BJ (cell line): ENCODE measurements around the gene TANK. TPM values are rescaled to one million over a fixed set of nuclear protein-coding genes. Genes with fewer than 3 reads are reported as not detected.

Experiments used
- CTCF ChIA-PET: fragments of 350-600 bp; formaldehyde crosslinking; extraction: SDS; loops from one replicate; lab custom pipeline; 2021; ENCODE audit warnings: antibody characterized with exemption, inconsistent platforms; lab: Yijun Ruan, JAX
- POLR2A ChIA-PET: fragments of 300-600 bp; sonication (Branson Sonifier 250); formaldehyde crosslinking; extraction: SDS; loops from one replicate; lab custom pipeline; 2021; ENCODE audit warnings: antibody characterized with exemption; lab: Charles Lee
- DNase-seq: peaks from one replicate; pipeline ENCODE4 v3.0.0-alpha.2; 2011; ENCODE audit warnings: low read depth
- H3K27me3 ChIP-seq: 2 replicates; pipeline ENCODE4 v1.6.0; 2011; ENCODE audit warnings: low read length; ENCODE audit not compliant: control insufficient read depth, insufficient read depth
- H3K36me3 ChIP-seq: 2 replicates; pipeline ENCODE4 v1.5.1; 2011; ENCODE audit warnings: low read length; ENCODE audit not compliant: control insufficient read depth, insufficient read depth
- H3K4me3 ChIP-seq: 2 replicates; pipeline ENCODE4 v1.5.1; 2011; ENCODE audit warnings: low read depth, mild to moderate bottlenecking, control low read depth, low read length
- polyA plus RNA-seq: library from polyadenylated mRNA; depleted of rRNA; stranded (reverse); fragments of >200 nt; gene quantifications from 2 replicates; pipeline ENCODE4 v1.2.3, GENCODE V29; 2011
- TF ChIP-seq, protein P1 (sequence below): IDR thresholded peaks from 2 replicates; pipeline ENCODE4 v1.5.1; 2011; ENCODE audit warnings: low read depth, mild to moderate bottlenecking, control low read depth, inconsistent platforms, low read length, moderate library complexity; ENCODE audit not compliant: insufficient read depth

Gene TANK
- polyA plus RNA-seq, 1 experiment: 29.8 TPM

DNA sequence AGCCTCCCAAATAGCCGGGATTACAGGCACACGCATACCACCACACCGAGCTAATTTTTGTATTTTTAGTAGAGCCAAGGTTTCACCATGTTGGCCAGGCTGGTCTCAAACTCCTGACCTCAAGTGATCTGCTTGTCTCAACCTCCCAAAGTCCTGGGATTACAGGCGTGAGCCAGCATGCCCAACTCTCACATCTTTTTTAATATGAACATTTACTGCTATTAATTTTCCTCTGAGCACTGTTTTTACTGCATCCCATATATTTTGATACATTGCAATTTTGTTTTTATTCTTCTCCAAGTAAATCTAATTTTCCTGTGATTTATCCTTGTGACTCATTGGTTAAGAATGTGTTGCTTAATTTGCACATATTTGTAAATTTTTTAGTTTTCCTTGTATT is 9.5 kb upstream of the TANK start:
- POLR2A ChIA-PET: no interaction called here
- TF ChIP-seq, protein P1, sequence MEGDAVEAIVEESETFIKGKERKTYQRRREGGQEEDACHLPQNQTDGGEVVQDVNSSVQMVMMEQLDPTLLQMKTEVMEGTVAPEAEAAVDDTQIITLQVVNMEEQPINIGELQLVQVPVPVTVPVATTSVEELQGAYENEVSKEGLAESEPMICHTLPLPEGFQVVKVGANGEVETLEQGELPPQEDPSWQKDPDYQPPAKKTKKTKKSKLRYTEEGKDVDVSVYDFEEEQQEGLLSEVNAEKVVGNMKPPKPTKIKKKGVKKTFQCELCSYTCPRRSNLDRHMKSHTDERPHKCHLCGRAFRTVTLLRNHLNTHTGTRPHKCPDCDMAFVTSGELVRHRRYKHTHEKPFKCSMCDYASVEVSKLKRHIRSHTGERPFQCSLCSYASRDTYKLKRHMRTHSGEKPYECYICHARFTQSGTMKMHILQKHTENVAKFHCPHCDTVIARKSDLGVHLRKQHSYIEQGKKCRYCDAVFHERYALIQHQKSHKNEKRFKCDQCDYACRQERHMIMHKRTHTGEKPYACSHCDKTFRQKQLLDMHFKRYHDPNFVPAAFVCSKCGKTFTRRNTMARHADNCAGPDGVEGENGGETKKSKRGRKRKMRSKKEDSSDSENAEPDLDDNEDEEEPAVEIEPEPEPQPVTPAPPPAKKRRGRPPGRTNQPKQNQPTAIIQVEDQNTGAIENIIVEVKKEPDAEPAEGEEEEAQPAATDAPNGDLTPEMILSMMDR: no peak
- no peaks in the 10 kb centered on the region for H3K36me3 ChIP-seq

GRCh38 chr2:161152302-161152701 is 7.9 kb upstream of the TANK start:
- ChIA-PET POLR2A (no interaction called here), CTCF (interaction anchor here (0.9 kb wide), 1 partner anchor 26 kb away, joined by 3 read pairs; no protein-coding TSS in a partner anchor)
- TF ChIP-seq, protein P1: no peak
- H3K27me3 ChIP-seq: no peaks in the 10 kb centered on the region
- H3K4me3 ChIP-seq: no peak overlapping the region
- no peaks in the 10 kb centered on the region for H3K36me3 ChIP-seq
- no peak for DNase-seq

More for the DNA sequence above, 9.5 kb upstream of the TANK start:
- no peak overlapping the region for H3K4me3 ChIP-seq
- CTCF ChIA-PET: no interaction called here
- DNase-seq: no peak
- H3K27me3 ChIP-seq: no peaks in the 10 kb centered on the region

- Histone ChIP-seq H3K36me3 (peaks cover 2% of the 10 kb centered on the region; the same call in 1 of the 2 replicates), H3K4me3 (no peak overlapping the region), H3K27me3 (no peaks in the 10 kb centered on the region)
- ChIA-PET CTCF (no interaction called here), POLR2A (no interaction called here)
- no peak for DNase-seq
- TF ChIP-seq, protein P1: no peak
Measured at GRCh38 chr2:161158882-161159281, 1.3 kb upstream of the TANK start.

DNA sequence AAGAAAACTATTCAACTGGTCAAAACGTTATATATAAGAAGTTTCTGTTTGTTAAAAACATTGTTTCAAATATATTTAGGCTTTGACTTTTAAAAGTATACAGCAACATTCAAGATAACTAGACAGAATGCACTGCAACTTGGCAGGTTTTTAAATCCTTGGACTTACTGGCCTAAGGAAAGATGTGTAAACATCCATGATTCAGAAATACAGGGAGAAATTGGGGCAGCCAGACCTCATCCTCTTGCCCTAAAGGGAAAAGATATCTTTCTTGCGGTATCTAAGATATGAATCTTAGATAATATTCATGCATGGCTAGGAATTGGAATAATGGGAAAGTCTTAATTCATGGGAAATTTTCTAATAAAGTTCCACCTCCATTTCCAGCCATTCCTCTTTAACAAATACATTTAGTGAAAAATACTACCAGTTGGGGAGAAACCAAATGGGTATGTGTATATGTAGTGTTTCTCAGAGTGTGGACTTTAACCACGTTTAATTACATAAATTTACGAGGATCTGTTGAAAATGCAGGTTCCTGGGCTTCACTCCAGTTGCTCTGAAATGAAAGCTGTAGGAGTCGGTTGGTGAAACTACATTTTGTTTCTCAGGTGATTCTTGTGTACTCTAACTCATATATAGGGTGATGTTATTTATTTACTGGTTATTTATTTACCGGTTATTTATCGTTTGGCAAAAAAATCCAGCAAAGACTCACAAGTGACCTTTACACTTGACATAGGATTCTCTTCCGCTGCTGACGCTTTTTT is 587 bp upstream of the TANK start:
- CTCF ChIA-PET: no interaction called here
- Histone ChIP-seq H3K36me3 (peaks cover 2% of the 10 kb centered on the region; the same call in 1 of the 2 replicates), H3K27me3 (no peaks in the 10 kb centered on the region), H3K4me3 (peak overlapping the region; percentile 89)
- no peak for DNase-seq
- TF ChIP-seq, protein P1: no peak
- POLR2A ChIA-PET: interaction anchor here (0.8 kb wide), 1 partner anchor 1982 kb away, joined by 7 read pairs; no protein-coding TSS in a partner anchor

- H3K4me3 ChIP-seq: peak overlapping the region; percentile 89
- H3K27me3 ChIP-seq: no peaks in the 10 kb centered on the region
- peaks cover 2% of the 10 kb centered on the region; the same call in 1 of the 2 replicates for H3K36me3 ChIP-seq
- CTCF ChIA-PET: no interaction called here
- POLR2A ChIA-PET: no interaction called here
- TF ChIP-seq, protein P1: no peak
- no peak for DNase-seq
Measured at GRCh38 chr2:161161074-161161706, 962 bp downstream of the TANK start.
